22Rv1 (cell line): ENCODE measurements around the gene IRF4.

Experiments used
- H3K27ac ChIP-seq: fragments of 450-650 bp; 2 replicates; pipeline ENCODE4 v1.5.1; 2017
- CTCF ChIP-seq: fragments of 450-650 bp; IDR thresholded peaks from 2 replicates; pipeline ENCODE4 v1.5.1; 2017; ENCODE audit warnings: mild to moderate bottlenecking
- ZFX ChIP-seq: fragments of 450-650 bp; IDR thresholded peaks from 2 replicates; pipeline ENCODE4 v1.6.1; 2017; ENCODE audit warnings: antibody characterized with exemption, borderline replicate concordance

Gene IRF4

GRCh38 chr6:359261-360035 lies 32.1 kb upstream of the IRF4 start:
- TF ChIP-seq ZFX (no peak), CTCF (no peak)
- no peak overlapping the region for H3K27ac ChIP-seq

DNA sequence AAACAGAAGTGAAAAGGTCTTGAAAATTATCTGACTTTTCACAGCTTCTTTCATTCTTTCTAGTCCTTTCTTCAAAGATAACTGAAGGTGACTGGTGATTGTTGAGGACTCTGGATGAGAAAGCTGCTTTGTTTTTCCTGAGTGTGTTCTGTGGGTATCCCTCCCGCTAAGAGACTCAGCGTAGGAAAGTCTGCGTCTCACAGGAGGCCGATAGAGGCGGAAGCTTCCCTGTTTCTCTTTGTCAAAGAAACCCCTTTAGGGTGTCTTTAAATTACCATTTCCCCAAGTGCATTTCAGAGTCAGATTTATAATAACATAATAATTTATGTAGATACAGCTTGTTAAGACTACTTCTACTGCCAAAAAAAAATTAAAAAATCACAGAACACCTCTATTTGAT lies 31.2 kb upstream of the IRF4 start:
- no peak overlapping the region for H3K27ac ChIP-seq
- TF ChIP-seq ZFX (no peak), CTCF (no peak)

- no peak for TF ChIP-seq ZFX
- TF ChIP-seq CTCF = no peak
- no peak overlapping the region for H3K27ac ChIP-seq
Observed at GRCh38 chr6:360764-361373, 30.7 kb upstream of the IRF4 start.

DNA sequence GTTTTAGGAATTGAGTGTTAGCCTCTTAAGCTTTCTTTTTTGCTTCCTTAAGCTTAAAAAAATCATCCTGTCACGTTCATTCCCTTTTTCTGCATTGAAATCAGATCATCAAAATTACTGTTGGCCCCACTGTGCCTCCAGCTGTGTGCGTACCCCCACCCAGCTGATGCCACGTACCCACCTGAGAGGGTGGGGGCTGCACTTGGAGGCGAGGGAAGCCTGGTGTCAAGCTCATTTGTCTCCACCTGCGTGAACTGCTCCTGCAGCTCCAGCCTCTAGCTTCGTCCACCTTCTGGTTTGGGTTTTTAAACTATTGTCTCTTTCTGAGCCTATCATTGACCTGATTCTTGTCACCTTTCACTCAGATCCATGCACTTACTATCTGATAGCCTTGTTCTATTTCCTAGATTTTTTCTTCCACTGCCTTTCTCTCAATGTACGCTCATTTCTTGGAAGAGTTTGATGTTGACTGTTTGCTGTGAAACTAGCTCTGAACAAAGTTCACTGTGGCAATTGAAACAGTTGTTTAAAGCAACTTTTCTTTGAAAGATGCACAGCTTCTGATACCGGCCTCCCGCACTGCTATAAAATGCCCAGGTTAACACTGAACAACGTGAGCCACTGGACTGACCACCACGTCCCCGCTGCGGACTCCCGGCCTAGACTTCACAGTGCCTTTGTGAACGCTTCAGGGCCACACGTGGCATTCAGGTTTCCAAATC lies 30.0 kb upstream of the IRF4 start:
- H3K27ac ChIP-seq = no peak overlapping the region
- no peak for TF ChIP-seq CTCF
- no peak for TF ChIP-seq ZFX

GRCh38 chr6:362231-362923 lies 29.2 kb upstream of the IRF4 start:
- H3K27ac ChIP-seq = no peak overlapping the region
- TF ChIP-seq ZFX (no peak), CTCF (no peak)

DNA sequence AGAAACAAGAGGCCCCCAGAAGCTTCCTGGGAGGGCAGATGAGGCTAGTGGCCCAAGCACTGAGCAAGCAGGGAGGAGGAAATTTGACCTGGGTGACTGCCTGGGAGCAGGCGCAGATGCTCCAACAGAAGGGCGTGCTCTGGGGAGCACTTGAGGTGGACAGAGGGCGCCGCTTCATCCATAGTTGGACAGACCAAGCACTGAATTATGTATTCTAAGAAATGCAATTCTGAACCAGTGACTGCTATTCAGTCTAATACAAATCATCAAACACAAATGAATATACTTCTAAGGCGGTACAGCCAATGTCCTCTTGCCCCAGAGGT lies 28.7 kb upstream of the IRF4 start:
- no peak for TF ChIP-seq ZFX
- no peak for TF ChIP-seq CTCF
- no peak overlapping the region for H3K27ac ChIP-seq
